ENCODE results near the gene NTM. TPM values are rescaled to one million over a fixed set of nuclear protein-coding genes. Genes with fewer than 3 reads are reported as not detected.
A peak's percentile ranks its signal among the peaks of the same experiment; 100 is the strongest.

Gene NTM
- total RNA-seq, 1 experiment from 2014 or later, result not detected

DNA sequence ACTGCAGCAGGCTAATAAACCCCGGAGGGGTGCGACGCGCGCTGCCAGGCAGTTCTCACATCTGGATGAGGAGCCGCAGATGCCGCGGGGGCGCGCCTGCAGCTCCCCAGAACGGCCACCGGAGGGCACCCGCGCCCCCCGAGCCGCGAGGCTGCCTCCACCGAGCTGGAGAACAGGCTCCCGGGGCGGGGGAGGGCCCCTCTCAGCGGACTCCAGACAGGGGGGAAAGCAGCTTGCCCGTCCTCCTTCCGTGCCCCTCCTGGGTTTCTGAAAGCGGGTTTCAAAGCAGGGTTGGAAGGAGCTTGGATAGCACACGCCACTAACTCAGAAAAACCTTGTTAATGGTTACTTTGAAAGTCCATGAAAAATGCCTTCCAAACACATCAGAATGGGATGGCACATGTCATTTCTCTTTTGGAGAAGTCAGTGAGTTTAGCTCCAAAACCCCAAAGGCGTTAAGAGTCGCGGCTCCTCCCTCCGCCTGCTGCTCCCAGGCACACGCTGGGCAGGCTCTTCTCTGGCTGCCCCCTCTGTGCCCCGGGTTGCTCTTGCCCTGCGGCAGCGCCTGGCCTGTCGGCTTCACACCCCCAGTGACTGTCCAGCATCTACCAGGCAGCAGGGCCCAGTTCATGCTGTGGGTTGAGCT is 317.8 kb downstream of the NTM start:
- H2AFZ ChIP-seq (ENCODE audit: low read depth, low read length, poor library complexity, severe bottlenecking), result no peak overlapping the region
- H4K20me1 ChIP-seq (ENCODE audit: insufficient read depth), result no peaks in the 10 kb centered on the region
- H3K9me2 ChIP-seq (ENCODE audit: insufficient read depth), result no peaks in the 10 kb centered on the region
- ChIA-PET RAD21 (ENCODE audit: low non-redundant PET in 1 of 2, low total read pairs in 2 of 2, uncharacterized antibody in 2 of 2, unreplicated experiment in 2 of 2) (no interaction called here), CTCF (no interaction called here), POLR2A (no interaction called here)
- ATAC-seq, result peak; percentile 85
- BruUV-seq (replicated peaks), result no TSS peak
- no peak for TF ChIP-seq SRF (IDR thresholded peaks at IDR 0.05; ENCODE audit: low read depth)
- TF ChIP-seq RAD21 (IDR thresholded peaks at IDR 0.05; ENCODE audit: low read depth), result peak; percentile 41
- no peak for TF ChIP-seq FOSL1 (IDR thresholded peaks at IDR 0.05; ENCODE audit: low read depth)
- TF ChIP-seq EZH2phosphoT487 (IDR thresholded peaks at IDR 0.05; ENCODE audit: borderline replicate concordance), result no peak
- TF ChIP-seq ELF1 (IDR thresholded peaks at IDR 0.05; ENCODE audit: borderline replicate concordance, low read depth), result no peak
- TF ChIP-seq CBX3 (IDR thresholded peaks at IDR 0.05; ENCODE audit: low read depth), result no peak
- no peak for TF ChIP-seq EGR1 (IDR thresholded peaks at IDR 0.05; ENCODE audit: low read depth)
- TF ChIP-seq CTCF (IDR thresholded peaks at IDR 0.05 in 2 of 3, conservative IDR thresholded peaks at IDR 0.05 in 1 of 3; ENCODE audit: borderline replicate concordance in 1 of 3, insufficient read depth in 1 of 3, low read depth in 2 of 3, low read length in 2 of 3), result peak; percentile 14 to 74 (median 74); a peak in 4 of 6 replicates
- no peak for DNase-seq (ENCODE audit: low read depth, low spot score)
- H3K9ac ChIP-seq (ENCODE audit: low read length), result no peak overlapping the region
- H3K4me3 ChIP-seq (replicated peaks in 1 of 2; ENCODE audit: low read depth in 1 of 2, low read length in 2 of 2), result no peak overlapping the region
- H3K27ac ChIP-seq (ENCODE audit: low read depth, low read length), result no peak overlapping the region
- no peak overlapping the region for H3K4me2 ChIP-seq (ENCODE audit: low read length)
- no peaks in the 10 kb centered on the region for H3K27me3 ChIP-seq (ENCODE audit: insufficient read depth, low read length)
- intact Hi-C loops (cut with micrococcal nuclease), result no loop called here
- no peaks in the 10 kb centered on the region for H3K9me3 ChIP-seq (ENCODE audit: control insufficient read depth in 1 of 2, insufficient read depth in 1 of 2, low read depth in 1 of 2, low read length in 2 of 2)
- H3K79me2 ChIP-seq (ENCODE audit: insufficient read depth, low read length), result no peaks in the 10 kb centered on the region
- no peaks in the 10 kb centered on the region for H3K36me3 ChIP-seq (ENCODE audit: control insufficient read depth in 1 of 2, insufficient read depth in 2 of 2, low read length in 2 of 2)
- H3K4me1 ChIP-seq (ENCODE audit: control insufficient read depth in 1 of 2, insufficient read depth in 2 of 2, low read length in 2 of 2), result no peaks in the 10 kb centered on the region

Data from HCT116 (cell line).